ENCODE results near the gene DOHH.

Gene DOHH

DNA sequence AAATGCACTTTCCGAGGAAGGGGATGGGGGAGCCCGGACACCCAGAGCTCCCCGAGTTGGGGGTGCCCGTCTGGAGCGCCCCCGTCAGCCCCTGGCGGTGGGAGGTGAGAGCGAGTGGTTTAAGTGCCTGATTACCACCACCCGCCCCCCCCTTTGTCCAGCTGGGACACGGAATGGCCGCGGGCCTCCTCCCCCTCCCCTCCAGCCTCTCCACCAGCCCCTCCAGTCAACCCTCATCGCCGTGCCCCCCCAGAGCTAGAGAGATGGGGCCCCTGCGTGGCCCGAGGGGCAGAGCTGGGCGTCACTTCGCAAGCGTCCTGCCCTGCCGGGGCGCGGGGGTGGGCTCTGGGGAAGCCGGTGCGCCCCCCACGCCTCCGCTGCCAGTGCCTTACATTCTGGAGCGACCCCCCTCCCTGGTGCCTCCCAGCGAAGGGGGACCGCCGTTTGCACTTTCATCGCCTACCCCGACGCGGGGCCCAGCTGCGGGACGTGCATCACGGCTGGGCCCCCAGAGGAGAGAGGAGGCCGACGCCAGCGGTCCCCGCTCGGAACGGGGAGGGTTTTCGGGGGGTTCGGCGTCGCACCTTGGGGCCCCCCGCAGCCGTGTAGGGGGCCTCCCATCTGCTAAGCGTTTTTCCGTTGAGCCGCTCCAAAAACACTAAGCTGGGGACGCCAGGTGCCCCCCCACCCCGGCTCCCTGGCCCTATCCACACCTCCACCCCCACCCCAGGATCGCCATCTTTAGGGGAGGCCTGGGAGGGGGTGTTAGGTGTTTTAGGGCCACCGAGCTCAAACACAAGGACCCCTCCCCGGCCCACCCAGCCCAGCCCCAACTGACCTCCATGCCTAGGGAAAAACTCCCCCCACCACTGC lies 36.5 kb downstream of the DOHH start:
- Histone ChIP-seq H3K9ac (ENCODE audit: low read length) (peak overlapping the region; percentile 46), H3K36me3 (ENCODE audit: control insufficient read depth, insufficient read depth, low read length) (no peaks in the 10 kb centered on the region), H3K4me1 (ENCODE audit: control insufficient read depth, insufficient read depth, low read length) (peaks cover 11% of the 10 kb centered on the region), H3K27me3 (ENCODE audit: control insufficient read depth, insufficient read depth, low read length) (peaks cover 67% of the 10 kb centered on the region), H3K9me3 (ENCODE audit: control insufficient read depth, insufficient read depth, low read depth, low read length) (peaks cover 9% of the 10 kb centered on the region), H3K4me3 (ENCODE audit: low read depth, low read length) (peak overlapping the region; percentile 57), H3K27ac (ENCODE audit: low read depth, low read length) (no peak overlapping the region)

GRCh38 chr19:3462991-3463713 lies 37.3 kb downstream of the DOHH start:
- H3K9ac ChIP-seq (ENCODE audit: low read length), result no peak overlapping the region
- peaks cover 74% of the 10 kb centered on the region for H3K27me3 ChIP-seq (ENCODE audit: control insufficient read depth, insufficient read depth, low read length)
- no peak overlapping the region for H3K27ac ChIP-seq (ENCODE audit: low read depth, low read length)
- peaks cover 19% of the 10 kb centered on the region for H3K4me1 ChIP-seq (ENCODE audit: control insufficient read depth, insufficient read depth, low read length)
- peak overlapping the region; percentile 57 for H3K4me3 ChIP-seq (ENCODE audit: low read depth, low read length)
- H3K36me3 ChIP-seq (ENCODE audit: control insufficient read depth, insufficient read depth, low read length), result no peaks in the 10 kb centered on the region
- peaks cover 8% of the 10 kb centered on the region for H3K9me3 ChIP-seq (ENCODE audit: control insufficient read depth, insufficient read depth, low read depth, low read length)

DNA sequence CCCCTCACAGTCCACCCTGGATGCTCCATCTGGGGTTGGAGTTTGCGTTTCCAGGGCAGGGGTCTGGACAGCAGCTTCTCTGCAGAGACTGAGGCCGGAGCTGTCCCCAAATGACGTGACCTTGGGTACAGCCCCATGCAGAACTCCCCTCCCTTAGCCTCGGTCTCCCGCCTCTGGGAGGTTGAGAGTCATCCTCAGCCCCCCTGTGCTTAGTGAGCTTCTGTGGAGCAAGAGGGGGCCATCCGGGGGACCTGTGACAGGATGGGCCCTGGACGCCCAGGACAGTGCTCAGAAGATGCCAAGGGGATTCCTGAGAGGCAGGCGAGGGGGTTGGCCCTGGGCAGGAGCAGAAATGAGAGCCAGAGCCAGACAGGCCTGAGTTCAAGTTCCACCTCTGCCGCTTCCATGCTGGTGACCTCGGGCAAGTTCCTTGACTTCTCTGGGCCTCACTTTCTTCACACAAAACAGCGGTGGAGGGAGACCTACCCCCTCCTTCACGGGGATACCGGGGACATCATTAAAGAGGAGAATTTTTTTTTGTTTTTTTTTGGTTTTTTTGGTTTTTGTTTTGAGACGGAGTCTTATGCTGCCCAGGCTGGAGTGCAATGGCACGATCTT lies 40.4 kb downstream of the DOHH start:
- H3K27me3 ChIP-seq (ENCODE audit: control insufficient read depth, insufficient read depth, low read length), result peaks cover 65% of the 10 kb centered on the region
- H3K9me3 ChIP-seq (ENCODE audit: control insufficient read depth, insufficient read depth, low read depth, low read length), result no peaks in the 10 kb centered on the region
- peaks cover 32% of the 10 kb centered on the region for H3K4me1 ChIP-seq (ENCODE audit: control insufficient read depth, insufficient read depth, low read length)
- no peaks in the 10 kb centered on the region for H3K36me3 ChIP-seq (ENCODE audit: control insufficient read depth, insufficient read depth, low read length)
- no peak overlapping the region for H3K9ac ChIP-seq (ENCODE audit: low read length)
- no peak overlapping the region; the same call in 1 of the 2 replicates for H3K4me3 ChIP-seq (ENCODE audit: low read depth, low read length)
- no peak overlapping the region for H3K27ac ChIP-seq (ENCODE audit: low read depth, low read length)

- Histone ChIP-seq H3K9ac (ENCODE audit: low read length) (peak overlapping the region; percentile 24), H3K9me3 (ENCODE audit: control insufficient read depth, insufficient read depth, low read depth, low read length) (no peaks in the 10 kb centered on the region), H3K27me3 (ENCODE audit: control insufficient read depth, insufficient read depth, low read length) (peaks cover 58% of the 10 kb centered on the region), H3K4me1 (ENCODE audit: control insufficient read depth, insufficient read depth, low read length) (peaks cover 32% of the 10 kb centered on the region), H3K27ac (ENCODE audit: low read depth, low read length) (no peak overlapping the region), H3K4me3 (ENCODE audit: low read depth, low read length) (peak overlapping the region; percentile 55), H3K36me3 (ENCODE audit: control insufficient read depth, insufficient read depth, low read length) (no peaks in the 10 kb centered on the region)
Observed at GRCh38 chr19:3459089-3459881, 41.2 kb downstream of the DOHH start.

GRCh38 chr19:3458229-3459088 lies 42.0 kb downstream of the DOHH start:
- Histone ChIP-seq H3K9ac (ENCODE audit: low read length) (peak overlapping the region; percentile 24), H3K9me3 (ENCODE audit: control insufficient read depth, insufficient read depth, low read depth, low read length) (no peaks in the 10 kb centered on the region), H3K4me3 (ENCODE audit: low read depth, low read length) (peak overlapping the region; percentile 55), H3K27me3 (ENCODE audit: control insufficient read depth, insufficient read depth, low read length) (peaks cover 51% of the 10 kb centered on the region), H3K27ac (ENCODE audit: low read depth, low read length) (no peak overlapping the region), H3K36me3 (ENCODE audit: control insufficient read depth, insufficient read depth, low read length) (no peaks in the 10 kb centered on the region), H3K4me1 (ENCODE audit: control insufficient read depth, insufficient read depth, low read length) (peaks cover 32% of the 10 kb centered on the region)

GRCh38 chr19:3457528-3458228 lies 42.8 kb downstream of the DOHH start:
- peaks cover 32% of the 10 kb centered on the region for H3K4me1 ChIP-seq (ENCODE audit: control insufficient read depth, insufficient read depth, low read length)
- peaks cover 43% of the 10 kb centered on the region for H3K27me3 ChIP-seq (ENCODE audit: control insufficient read depth, insufficient read depth, low read length)
- peak overlapping the region; percentile 30; the same call in 1 of the 2 replicates for H3K4me3 ChIP-seq (ENCODE audit: low read depth, low read length)
- H3K9me3 ChIP-seq (ENCODE audit: control insufficient read depth, insufficient read depth, low read depth, low read length), result no peaks in the 10 kb centered on the region
- no peaks in the 10 kb centered on the region for H3K36me3 ChIP-seq (ENCODE audit: control insufficient read depth, insufficient read depth, low read length)
- H3K9ac ChIP-seq (ENCODE audit: low read length), result no peak overlapping the region
- no peak overlapping the region for H3K27ac ChIP-seq (ENCODE audit: low read depth, low read length)

DNA sequence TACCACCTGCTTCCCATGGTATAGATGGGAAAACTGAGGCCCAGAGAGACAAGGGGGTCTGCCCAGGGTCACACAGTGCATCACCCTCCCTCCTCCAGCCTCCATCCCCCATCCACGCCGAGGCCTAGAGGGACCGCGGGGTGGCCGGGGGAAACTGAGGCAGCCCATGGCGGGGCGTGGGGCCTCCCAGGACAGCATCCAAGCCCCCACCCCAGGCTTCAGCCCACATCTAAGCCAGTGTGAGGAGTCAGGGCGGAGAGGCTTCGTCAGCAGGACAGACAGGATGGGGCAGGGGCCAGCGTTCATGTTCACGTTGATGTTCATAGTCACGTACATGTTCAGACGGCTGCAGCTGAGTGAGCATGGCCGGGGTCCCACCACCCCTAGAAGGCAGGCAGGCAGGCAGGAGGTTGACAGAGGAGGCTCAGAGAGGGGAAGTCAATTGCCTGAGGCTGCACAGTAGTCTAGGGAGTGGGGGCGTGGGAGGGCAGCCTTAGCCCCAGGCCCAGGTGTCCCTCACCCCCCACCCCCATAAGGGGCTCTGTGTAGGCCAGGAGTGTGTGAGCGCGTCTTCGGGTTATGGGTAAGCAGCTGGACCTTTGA lies 43.4 kb downstream of the DOHH start:
- Histone ChIP-seq H3K27me3 (ENCODE audit: control insufficient read depth, insufficient read depth, low read length) (peaks cover 36% of the 10 kb centered on the region), H3K27ac (ENCODE audit: low read depth, low read length) (no peak overlapping the region), H3K36me3 (ENCODE audit: control insufficient read depth, insufficient read depth, low read length) (no peaks in the 10 kb centered on the region), H3K4me1 (ENCODE audit: control insufficient read depth, insufficient read depth, low read length) (peaks cover 32% of the 10 kb centered on the region), H3K4me3 (ENCODE audit: low read depth, low read length) (no peak overlapping the region), H3K9ac (ENCODE audit: low read length) (no peak overlapping the region), H3K9me3 (ENCODE audit: control insufficient read depth, insufficient read depth, low read depth, low read length) (no peaks in the 10 kb centered on the region)

- H3K9ac ChIP-seq (ENCODE audit: low read length), result no peak overlapping the region
- no peak overlapping the region for H3K4me3 ChIP-seq (ENCODE audit: low read depth, low read length)
- H3K4me1 ChIP-seq (ENCODE audit: control insufficient read depth, insufficient read depth, low read length), result peaks cover 32% of the 10 kb centered on the region
- H3K27me3 ChIP-seq (ENCODE audit: control insufficient read depth, insufficient read depth, low read length), result peaks cover 34% of the 10 kb centered on the region
- H3K9me3 ChIP-seq (ENCODE audit: control insufficient read depth, insufficient read depth, low read depth, low read length), result no peaks in the 10 kb centered on the region
- no peak overlapping the region for H3K27ac ChIP-seq (ENCODE audit: low read depth, low read length)
- H3K36me3 ChIP-seq (ENCODE audit: control insufficient read depth, insufficient read depth, low read length), result no peaks in the 10 kb centered on the region
Observed at GRCh38 chr19:3455960-3456601, 44.4 kb downstream of the DOHH start.

DNA sequence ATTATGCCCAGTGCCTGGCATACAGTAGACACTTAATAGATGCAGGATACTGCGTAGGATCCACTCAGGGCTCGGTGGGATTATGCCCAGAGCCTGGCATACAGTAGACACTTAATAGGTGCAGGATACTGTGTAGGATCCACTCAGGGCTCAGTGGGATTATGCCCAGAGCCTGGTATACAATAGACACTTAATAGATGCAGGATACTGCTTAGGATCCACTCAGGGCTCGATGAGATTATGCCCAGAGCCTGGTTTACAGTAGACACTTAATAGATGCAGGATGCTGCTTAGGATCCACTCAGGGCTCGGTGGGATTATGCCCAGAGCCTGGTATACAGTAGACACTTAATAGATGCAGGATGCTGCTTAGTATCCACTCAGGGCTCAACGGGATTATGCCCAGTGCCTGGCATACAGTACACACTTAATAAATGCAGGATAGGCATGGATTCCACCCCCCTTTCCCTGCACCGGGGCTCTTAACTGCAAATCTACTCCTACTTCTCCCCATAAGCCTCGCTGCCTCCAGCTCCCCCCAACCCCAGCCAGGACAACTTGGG lies 45.0 kb downstream of the DOHH start:
- Histone ChIP-seq H3K27me3 (ENCODE audit: control insufficient read depth, insufficient read depth, low read length) (peaks cover 29% of the 10 kb centered on the region), H3K27ac (ENCODE audit: low read depth, low read length) (no peak overlapping the region), H3K9me3 (ENCODE audit: control insufficient read depth, insufficient read depth, low read depth, low read length) (no peaks in the 10 kb centered on the region), H3K4me1 (ENCODE audit: control insufficient read depth, insufficient read depth, low read length) (peaks cover 32% of the 10 kb centered on the region), H3K4me3 (ENCODE audit: low read depth, low read length) (no peak overlapping the region), H3K36me3 (ENCODE audit: control insufficient read depth, insufficient read depth, low read length) (no peaks in the 10 kb centered on the region), H3K9ac (ENCODE audit: low read length) (no peak overlapping the region)
